Measurements from ENCODE around the gene COL5A3.

COL5A3 gene

GRCh38 chr19:9966024-9966423 is 44.3 kb downstream of the COL5A3 start:
- Histone ChIP-seq H4K20me1 (ENCODE audit: insufficient read depth, low read length) (no peaks in the 10 kb centered on the region), H3K9me3 (replicated peaks; ENCODE audit: insufficient read depth, low read length) (no peaks in the 10 kb centered on the region), H3K36me3 (replicated peaks; ENCODE audit: insufficient read depth, low read length) (no peaks in the 10 kb centered on the region), H3K79me2 (ENCODE audit: low read length) (no peaks in the 10 kb centered on the region), H2AFZ (ENCODE audit: low read length) (no peak overlapping the region), H3K9me2 (replicated peaks; ENCODE audit: insufficient read depth, low read length) (no peaks in the 10 kb centered on the region), H3K9ac (ENCODE audit: low read length) (no peak overlapping the region), H3K27me3 (replicated peaks; ENCODE audit: insufficient read depth, low read length) (peaks cover 61% of the 10 kb centered on the region), H3K4me2 (ENCODE audit: low read depth, low read length) (no peak overlapping the region), H3K4me3 (ENCODE audit: low read length) (no peak overlapping the region), H3F3A (ENCODE audit: insufficient read depth, low read length) (no peaks in the 10 kb centered on the region), H3K4me1 (ENCODE audit: low read length) (no peaks in the 10 kb centered on the region), H3K27ac (ENCODE audit: low read length) (no peak overlapping the region)
- TF ChIP-seq CTCF (IDR thresholded peaks at IDR 0.05; ENCODE audit: low read length), result no peak
- no peak for TF ChIP-seq EZH2 (optimal IDR thresholded peaks at IDR 0.05; ENCODE audit: low read depth, low read length)
- no peak for TF ChIP-seq EZH2phosphoT487 (IDR thresholded peaks at IDR 0.05; ENCODE audit: low read length)
- DNase-seq, result no peak

GRCh38 chr19:9962623-9963290 is 47.5 kb downstream of the COL5A3 start:
- Histone ChIP-seq H2AFZ (ENCODE audit: low read length) (no peak overlapping the region), H3K4me3 (ENCODE audit: low read length) (no peak overlapping the region), H3K9me3 (replicated peaks; ENCODE audit: insufficient read depth, low read length) (no peaks in the 10 kb centered on the region), H3K9me2 (replicated peaks; ENCODE audit: insufficient read depth, low read length) (no peaks in the 10 kb centered on the region), H3K27me3 (replicated peaks; ENCODE audit: insufficient read depth, low read length) (peaks cover 79% of the 10 kb centered on the region), H3K4me1 (ENCODE audit: low read length) (no peaks in the 10 kb centered on the region), H3K79me2 (ENCODE audit: low read length) (no peaks in the 10 kb centered on the region), H3K36me3 (replicated peaks; ENCODE audit: insufficient read depth, low read length) (no peaks in the 10 kb centered on the region), H3K9ac (ENCODE audit: low read length) (no peak overlapping the region), H4K20me1 (ENCODE audit: insufficient read depth, low read length) (no peaks in the 10 kb centered on the region), H3K27ac (ENCODE audit: low read length) (no peak overlapping the region), H3K4me2 (ENCODE audit: low read depth, low read length) (no peak overlapping the region), H3F3A (ENCODE audit: insufficient read depth, low read length) (no peaks in the 10 kb centered on the region)
- no peak for TF ChIP-seq EZH2phosphoT487 (IDR thresholded peaks at IDR 0.05; ENCODE audit: low read length)
- DNase-seq, result no peak

- no peaks in the 10 kb centered on the region for H3K79me2 ChIP-seq (ENCODE audit: low read length)
- H3K27ac ChIP-seq (ENCODE audit: low read length), result no peak overlapping the region
- no peaks in the 10 kb centered on the region for H3K9me2 ChIP-seq (replicated peaks; ENCODE audit: insufficient read depth, low read length)
- H3F3A ChIP-seq (ENCODE audit: insufficient read depth, low read length), result no peaks in the 10 kb centered on the region
- H3K9ac ChIP-seq (ENCODE audit: low read length), result no peak overlapping the region
- H3K4me3 ChIP-seq (ENCODE audit: low read length), result no peak overlapping the region
- no peak overlapping the region for H2AFZ ChIP-seq (ENCODE audit: low read length)
- H3K27me3 ChIP-seq (replicated peaks; ENCODE audit: insufficient read depth, low read length), result peaks cover 67% of the 10 kb centered on the region
- no peaks in the 10 kb centered on the region for H4K20me1 ChIP-seq (ENCODE audit: insufficient read depth, low read length)
- DNase-seq, result no peak
- no peaks in the 10 kb centered on the region for H3K9me3 ChIP-seq (replicated peaks; ENCODE audit: insufficient read depth, low read length)
- H3K36me3 ChIP-seq (replicated peaks; ENCODE audit: insufficient read depth, low read length), result no peaks in the 10 kb centered on the region
- TF ChIP-seq CTCF (IDR thresholded peaks at IDR 0.05; ENCODE audit: low read length) (no peak), EZH2 (optimal IDR thresholded peaks at IDR 0.05; ENCODE audit: low read depth, low read length) (no peak), EZH2phosphoT487 (IDR thresholded peaks at IDR 0.05; ENCODE audit: low read length) (no peak)
- H3K4me2 ChIP-seq (ENCODE audit: low read depth, low read length), result no peak overlapping the region
- H3K4me1 ChIP-seq (ENCODE audit: low read length), result no peaks in the 10 kb centered on the region
Observed at GRCh38 chr19:9961103-9961502, 49.2 kb downstream of the COL5A3 start.

GRCh38 chr19:9958379-9958821 is 51.9 kb downstream of the COL5A3 start:
- TF ChIP-seq CTCF (IDR thresholded peaks at IDR 0.05; ENCODE audit: low read length) (no peak), EZH2phosphoT487 (IDR thresholded peaks at IDR 0.05; ENCODE audit: low read length) (no peak), EZH2 (optimal IDR thresholded peaks at IDR 0.05; ENCODE audit: low read depth, low read length) (no peak)
- H3K9ac ChIP-seq (ENCODE audit: low read length), result no peak overlapping the region
- H3K4me1 ChIP-seq (ENCODE audit: low read length), result no peaks in the 10 kb centered on the region
- no peak overlapping the region for H3K4me2 ChIP-seq (ENCODE audit: low read depth, low read length)
- H3F3A ChIP-seq (ENCODE audit: insufficient read depth, low read length), result no peaks in the 10 kb centered on the region
- H4K20me1 ChIP-seq (ENCODE audit: insufficient read depth, low read length), result no peaks in the 10 kb centered on the region
- H3K27me3 ChIP-seq (replicated peaks; ENCODE audit: insufficient read depth, low read length), result peaks cover 66% of the 10 kb centered on the region
- no peaks in the 10 kb centered on the region for H3K79me2 ChIP-seq (ENCODE audit: low read length)
- no peak overlapping the region for H3K27ac ChIP-seq (ENCODE audit: low read length)
- no peak overlapping the region for H3K4me3 ChIP-seq (ENCODE audit: low read length)
- H3K9me2 ChIP-seq (replicated peaks; ENCODE audit: insufficient read depth, low read length), result no peaks in the 10 kb centered on the region
- no peaks in the 10 kb centered on the region for H3K36me3 ChIP-seq (replicated peaks; ENCODE audit: insufficient read depth, low read length)
- H2AFZ ChIP-seq (ENCODE audit: low read length), result no peak overlapping the region
- no peak for DNase-seq
- H3K9me3 ChIP-seq (replicated peaks; ENCODE audit: insufficient read depth, low read length), result no peaks in the 10 kb centered on the region
